ENCODE measurements around the gene WNT7B. TPM values are rescaled to one million over a fixed set of nuclear protein-coding genes. Genes with fewer than 3 reads are reported as not detected.

The WNT7B gene
- total RNA-seq, 2 experiments from 2014 or later, result not detected

DNA sequence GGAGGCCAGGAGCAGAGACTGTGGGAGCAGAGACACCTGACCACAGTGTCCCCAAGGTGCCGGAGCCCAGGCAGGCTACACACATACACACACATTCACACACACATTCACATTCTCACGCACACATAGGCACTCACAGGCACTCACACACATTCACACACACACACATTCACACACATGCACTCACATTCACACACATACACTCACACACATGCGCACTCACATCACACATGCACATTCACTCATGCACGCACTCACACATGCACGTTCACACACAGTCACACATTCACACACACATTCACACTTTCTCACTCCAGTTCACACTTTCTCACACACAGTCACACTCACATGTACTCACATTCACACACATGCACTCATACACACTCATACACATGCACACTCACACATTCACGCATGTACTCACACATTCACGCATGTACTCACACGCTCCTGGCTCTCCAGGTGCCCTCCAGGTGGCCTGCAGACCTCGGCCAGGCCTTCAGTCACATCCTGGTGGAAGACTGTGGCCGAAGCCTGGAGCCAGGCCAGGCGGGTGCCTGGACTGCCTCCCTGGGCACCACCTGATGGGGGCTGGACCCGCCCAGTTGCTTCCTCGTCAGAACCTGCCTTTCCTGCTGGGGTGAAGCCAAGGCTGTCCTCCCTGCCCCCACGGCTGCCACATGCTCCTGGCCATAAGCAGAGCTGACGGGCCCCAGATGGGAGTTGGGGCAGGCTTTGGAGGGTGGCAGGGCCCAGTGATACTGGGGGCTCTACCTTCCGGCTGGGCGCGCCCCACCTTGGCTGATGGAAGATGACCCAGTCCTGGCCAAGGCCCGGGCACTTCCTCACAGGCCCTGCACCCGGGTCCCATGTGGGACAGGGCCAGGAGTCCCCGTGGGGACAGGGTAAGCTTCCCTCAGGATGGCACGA is 89.5 kb downstream of the WNT7B start:
- DNase-seq (no peak), ATAC-seq (ENCODE audit: low read depth) (no peak)
- no peaks in the 10 kb centered on the region for H3K36me3 Mint-ChIP-seq
- POLR2A ChIA-PET, result no interaction called here
- peaks cover 16% of the 10 kb centered on the region for H3K27me3 Mint-ChIP-seq
- H3K4me3 Mint-ChIP-seq, result no peak overlapping the region
- no peaks in the 10 kb centered on the region for H3K4me1 Mint-ChIP-seq
- no peaks in the 10 kb centered on the region for H3K9me3 Mint-ChIP-seq
- no peak overlapping the region for H3K27ac Mint-ChIP-seq

DNA sequence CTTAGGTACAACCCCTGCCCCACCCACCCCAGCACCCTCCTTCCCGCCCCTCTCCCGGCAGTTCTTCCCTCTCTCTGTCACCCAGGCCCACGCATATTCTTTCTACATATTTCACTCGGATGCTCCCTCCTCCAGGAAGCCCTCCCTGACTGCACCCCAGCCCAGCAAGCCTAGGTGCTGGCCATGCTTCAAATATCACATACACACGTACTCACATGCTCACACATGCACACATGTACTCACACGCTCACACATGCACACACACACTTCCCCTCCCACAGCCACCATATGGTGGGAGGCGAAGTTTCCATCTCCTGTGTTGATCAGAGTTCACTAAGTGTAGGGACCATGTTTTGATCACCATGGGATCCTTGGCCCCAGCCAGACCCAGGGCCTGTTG is 90.4 kb downstream of the WNT7B start:
- H3K36me3 Mint-ChIP-seq, result no peaks in the 10 kb centered on the region
- ATAC-seq (ENCODE audit: low read depth) (no peak), DNase-seq (no peak)
- H3K4me1 Mint-ChIP-seq, result no peaks in the 10 kb centered on the region
- no peak overlapping the region for H3K4me3 Mint-ChIP-seq
- no peak overlapping the region for H3K27ac Mint-ChIP-seq
- peaks cover 19% of the 10 kb centered on the region for H3K27me3 Mint-ChIP-seq
- POLR2A ChIA-PET, result no interaction called here
- H3K9me3 Mint-ChIP-seq, result no peaks in the 10 kb centered on the region

DNA sequence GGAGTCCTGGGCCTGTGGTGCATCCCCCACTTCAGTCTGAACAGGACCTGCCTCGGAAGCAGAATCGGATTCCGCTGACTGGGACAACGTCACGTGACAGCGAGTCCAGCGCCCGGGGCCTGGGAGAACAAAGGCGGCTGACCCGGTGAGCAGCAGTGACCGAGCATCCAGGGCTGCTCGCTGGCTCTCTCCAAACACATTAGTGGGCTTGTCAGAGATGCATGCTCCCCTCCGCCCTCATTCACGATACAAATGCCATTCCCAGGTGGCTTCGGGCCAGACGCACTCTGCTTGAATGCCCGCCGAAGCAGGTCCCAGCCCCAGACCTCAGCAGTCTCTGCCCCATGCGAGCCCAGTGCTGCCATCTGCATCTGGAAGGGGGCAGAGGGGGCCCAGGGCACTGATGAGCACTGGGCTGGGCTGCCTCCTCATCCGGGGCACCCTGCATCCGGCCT is 91.0 kb downstream of the WNT7B start:
- no peak overlapping the region for H3K4me3 Mint-ChIP-seq
- no peaks in the 10 kb centered on the region for H3K9me3 Mint-ChIP-seq
- H3K27ac Mint-ChIP-seq, result no peak overlapping the region
- H3K4me1 Mint-ChIP-seq, result no peaks in the 10 kb centered on the region
- H3K36me3 Mint-ChIP-seq, result no peaks in the 10 kb centered on the region
- DNase-seq (no peak), ATAC-seq (ENCODE audit: low read depth) (no peak)
- peaks cover 22% of the 10 kb centered on the region for H3K27me3 Mint-ChIP-seq
- POLR2A ChIA-PET, result no interaction called here

DNA sequence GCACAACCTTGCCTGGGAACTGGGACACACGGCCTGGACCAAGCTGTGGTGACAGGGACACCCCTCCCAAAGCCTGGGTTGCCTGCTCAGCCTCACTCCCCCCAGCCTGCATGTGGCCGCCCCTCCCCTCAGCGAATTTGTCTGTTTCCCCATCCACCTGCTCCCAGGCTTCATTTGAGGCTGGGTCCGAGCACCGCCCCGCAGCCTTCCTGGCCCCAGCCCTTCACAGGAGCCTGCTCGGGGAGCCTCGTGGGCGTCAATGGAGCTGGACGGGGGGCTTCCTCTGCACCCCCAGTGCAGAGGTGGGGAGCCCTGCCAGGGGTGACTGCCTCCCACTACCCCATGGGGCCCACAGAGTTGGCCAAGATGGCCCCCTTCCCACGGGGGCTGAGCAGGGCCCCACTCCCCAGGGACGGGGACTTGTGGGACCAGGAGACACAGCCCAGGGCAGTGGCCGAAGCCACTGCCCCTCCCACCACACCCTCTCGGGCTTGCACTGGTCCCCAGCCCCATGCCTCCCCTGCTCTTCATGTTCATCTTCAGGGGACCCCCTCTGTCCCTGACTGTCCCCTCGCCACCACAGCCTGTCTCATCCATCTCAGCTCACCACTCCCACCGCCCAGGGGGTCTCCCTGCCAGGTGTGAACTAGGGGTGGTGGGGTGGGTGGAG is 91.7 kb downstream of the WNT7B start:
- POLR2A ChIA-PET, result no interaction called here

DNA sequence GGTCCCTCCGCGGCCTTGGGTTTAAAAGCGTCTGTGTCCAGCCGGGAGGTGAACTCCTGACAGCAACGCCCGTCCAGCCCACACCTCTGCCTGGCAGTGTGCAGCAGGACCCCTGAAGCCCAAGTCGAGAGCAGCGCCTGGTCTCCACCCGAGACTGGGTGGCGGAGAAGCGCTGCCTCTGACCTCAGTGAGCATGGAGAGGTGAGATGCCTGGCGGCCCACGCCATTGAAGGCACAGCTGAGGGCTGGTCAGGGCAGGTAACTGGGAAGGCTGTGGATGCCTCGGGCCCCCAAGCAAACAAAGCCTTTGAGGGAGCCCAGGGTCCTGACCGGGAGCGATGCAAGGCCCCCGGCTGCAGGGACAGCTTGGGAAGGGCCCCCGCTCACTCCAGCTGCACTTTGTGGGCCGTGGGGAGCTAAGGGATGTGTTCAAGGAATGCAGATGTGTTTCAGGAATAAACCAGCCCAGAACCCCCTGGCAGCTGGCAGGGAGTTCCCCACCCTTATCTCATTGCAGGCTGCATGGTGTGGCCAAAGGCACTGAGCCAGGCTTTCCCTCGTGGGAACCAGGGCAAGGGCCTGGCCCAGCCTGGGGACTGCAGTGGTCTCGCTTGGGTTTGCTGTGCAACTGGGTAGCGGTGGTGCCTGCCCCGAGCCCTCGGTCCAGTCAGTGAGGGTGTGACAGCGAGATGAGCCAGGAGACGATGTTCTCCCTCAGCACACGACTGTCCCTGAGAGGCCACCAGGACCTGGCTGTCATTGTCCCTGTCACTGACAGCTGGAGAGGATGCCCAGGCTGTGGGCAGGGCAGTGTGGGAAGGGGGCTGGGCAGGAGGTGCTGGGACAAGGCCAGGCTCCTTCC is 92.5 kb downstream of the WNT7B start:
- DNase-seq, result no peak
- H3K4me1 Mint-ChIP-seq, result no peaks in the 10 kb centered on the region
- ATAC-seq (ENCODE audit: low read depth), result no peak
- POLR2A ChIA-PET, result no interaction called here
- H3K36me3 Mint-ChIP-seq, result no peaks in the 10 kb centered on the region
- peaks cover 29% of the 10 kb centered on the region for H3K27me3 Mint-ChIP-seq
- no peak overlapping the region for H3K27ac Mint-ChIP-seq
- H3K9me3 Mint-ChIP-seq, result no peaks in the 10 kb centered on the region
- H3K4me3 Mint-ChIP-seq, result no peak overlapping the region

More for the DNA sequence above, 91.7 kb downstream of the WNT7B start:
- Mint-ChIP-seq H3K9me3 (no peaks in the 10 kb centered on the region), H3K36me3 (no peaks in the 10 kb centered on the region), H3K27me3 (peaks cover 26% of the 10 kb centered on the region), H3K27ac (no peak overlapping the region), H3K4me1 (no peaks in the 10 kb centered on the region), H3K4me3 (no peak overlapping the region)
- ATAC-seq (ENCODE audit: low read depth), result no peak
- DNase-seq, result no peak

DNA sequence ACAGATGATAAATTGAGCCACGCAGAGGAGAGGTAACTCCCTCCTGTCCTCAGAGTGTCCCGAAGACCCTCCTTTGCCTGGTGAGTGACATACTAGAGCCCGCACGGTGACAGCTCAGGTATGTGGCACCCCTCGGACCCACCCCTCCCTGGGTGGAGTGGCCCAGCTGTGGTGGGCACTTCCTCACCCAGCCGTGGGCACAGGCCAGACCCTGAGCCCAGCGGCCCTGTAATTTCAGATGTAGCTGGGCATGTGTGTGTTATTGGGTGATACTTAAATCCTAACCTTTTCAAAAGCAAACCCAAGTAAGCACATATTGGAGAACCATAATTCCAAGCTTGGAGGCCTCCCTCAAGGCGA is 93.2 kb downstream of the WNT7B start:
- POLR2A ChIA-PET, result no interaction called here
- no peaks in the 10 kb centered on the region for H3K4me1 Mint-ChIP-seq
- ATAC-seq (ENCODE audit: low read depth) (no peak), DNase-seq (no peak)
- no peak overlapping the region for H3K4me3 Mint-ChIP-seq
- no peaks in the 10 kb centered on the region for H3K9me3 Mint-ChIP-seq
- H3K36me3 Mint-ChIP-seq, result no peaks in the 10 kb centered on the region
- H3K27me3 Mint-ChIP-seq, result peaks cover 32% of the 10 kb centered on the region
- H3K27ac Mint-ChIP-seq, result no peak overlapping the region

DNA sequence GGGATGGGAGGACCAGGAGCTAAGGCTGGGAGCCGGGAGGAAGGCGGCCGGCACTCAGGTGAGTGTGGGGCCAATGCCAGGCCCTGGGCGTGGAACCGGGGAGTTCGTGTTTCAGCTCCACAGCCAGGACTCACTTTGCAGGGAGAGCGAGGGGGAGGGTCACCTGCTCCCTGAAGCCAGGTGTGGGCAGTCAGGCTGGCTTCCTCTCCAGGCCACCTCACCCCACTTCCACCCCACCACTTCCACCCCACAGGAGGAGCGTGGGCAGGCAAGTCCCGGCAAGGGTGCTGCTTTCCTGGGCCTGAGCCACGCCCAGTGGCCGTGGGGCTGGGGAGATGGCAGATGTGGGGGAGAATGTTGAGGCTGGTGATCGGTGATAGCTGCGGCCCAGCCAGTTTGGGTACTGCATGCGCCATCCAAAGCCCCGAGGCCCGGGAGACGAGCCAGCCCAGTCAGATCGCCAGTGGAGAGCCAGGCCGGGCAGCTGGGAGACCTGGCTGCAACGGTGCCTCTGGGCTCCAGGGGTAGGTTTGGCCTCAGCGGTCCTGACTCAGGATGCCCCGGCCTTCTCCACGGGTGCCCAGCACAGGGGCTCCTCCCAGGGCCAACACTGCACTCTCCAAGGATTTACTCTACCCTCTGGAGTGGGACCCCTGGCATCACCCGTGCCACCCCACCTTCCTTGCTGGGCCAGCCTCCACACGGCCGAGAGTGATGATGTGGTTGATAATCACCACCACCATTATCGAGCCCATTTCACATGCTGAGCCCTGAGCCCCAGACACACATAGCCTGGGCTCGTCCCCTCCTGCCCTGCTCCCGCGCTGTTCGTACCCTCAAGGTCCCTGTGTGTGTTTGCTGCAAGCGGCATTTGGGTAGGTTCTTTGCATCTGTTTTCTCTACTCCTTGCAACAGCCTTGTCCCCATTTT is 93.8 kb downstream of the WNT7B start:
- H3K9me3 Mint-ChIP-seq, result no peaks in the 10 kb centered on the region
- H3K27ac Mint-ChIP-seq, result no peak overlapping the region

DNA sequence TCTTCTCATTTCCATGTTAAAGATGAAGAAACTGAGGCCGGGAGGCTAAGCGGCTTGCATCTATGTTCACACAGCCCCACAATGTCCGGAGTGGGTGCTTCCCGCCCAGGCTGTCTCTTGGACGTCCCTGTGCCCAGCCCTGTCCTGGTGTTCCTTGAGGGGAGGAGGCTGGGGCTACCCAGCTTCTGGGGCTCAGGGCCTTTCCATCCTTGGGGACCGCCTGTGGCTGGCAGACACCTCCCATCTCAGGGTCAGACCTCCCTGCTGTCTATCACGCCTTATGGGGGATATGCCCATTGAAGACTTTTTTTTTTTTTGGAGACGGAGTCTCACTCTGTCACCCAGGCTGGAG is 95.5 kb downstream of the WNT7B start:
- Mint-ChIP-seq H3K27ac (no peak overlapping the region), H3K36me3 (no peaks in the 10 kb centered on the region), H3K4me1 (no peaks in the 10 kb centered on the region), H3K9me3 (no peaks in the 10 kb centered on the region), H3K27me3 (peaks cover 39% of the 10 kb centered on the region), H3K4me3 (no peak overlapping the region)
- POLR2A ChIA-PET, result no interaction called here
- ATAC-seq (ENCODE audit: low read depth) (no peak), DNase-seq (no peak)

More for the DNA sequence above, 93.8 kb downstream of the WNT7B start:
- no peaks in the 10 kb centered on the region for H3K4me1 Mint-ChIP-seq
- no peak overlapping the region for H3K4me3 Mint-ChIP-seq
- DNase-seq, result no peak
- peaks cover 33% of the 10 kb centered on the region for H3K27me3 Mint-ChIP-seq
- no peak for ATAC-seq (ENCODE audit: low read depth)
- POLR2A ChIA-PET, result interaction anchor here (0.5 kb wide), 1 partner anchor 58 kb away, joined by 4 read pairs; no protein-coding TSS in a partner anchor
- H3K36me3 Mint-ChIP-seq, result no peaks in the 10 kb centered on the region

DNA sequence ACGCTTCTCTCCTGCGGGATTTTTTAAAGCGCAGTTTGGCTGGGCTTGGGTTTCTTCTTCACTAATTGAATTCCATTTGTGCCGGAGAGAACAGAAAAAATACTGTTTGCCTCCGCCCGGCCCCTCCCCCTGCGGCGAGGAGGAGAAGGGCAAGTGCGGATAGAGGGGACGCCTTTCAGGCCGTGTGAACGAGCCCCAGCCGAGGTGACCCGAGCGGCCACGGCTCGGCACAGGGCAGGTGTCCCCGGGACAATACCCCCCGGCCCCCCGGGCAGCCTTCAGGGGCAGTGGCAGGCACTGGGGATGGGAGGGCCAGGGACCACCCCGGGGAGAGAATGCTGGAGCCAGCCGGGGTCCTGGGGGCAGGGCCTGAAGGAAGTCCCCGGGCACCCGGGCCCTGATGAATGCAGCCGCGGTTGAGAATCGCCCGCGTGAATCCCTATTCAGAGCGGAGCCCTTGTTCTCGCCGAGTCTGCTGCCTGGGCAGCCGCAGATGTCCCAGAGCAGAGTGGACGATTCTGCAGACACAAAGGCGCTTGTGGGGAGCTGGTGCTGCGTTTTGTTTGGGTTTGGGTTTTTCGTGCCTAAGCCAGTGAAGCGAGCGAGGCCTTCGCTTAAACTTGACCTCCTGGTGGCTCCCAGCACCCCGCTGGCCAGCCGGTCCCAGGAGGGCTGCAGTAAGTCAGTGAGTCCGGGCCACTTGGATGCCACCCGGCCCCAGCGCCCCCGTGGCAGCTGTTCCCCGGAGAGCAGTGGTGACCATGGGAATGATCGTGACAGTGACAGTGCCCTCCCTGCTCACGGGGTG is 96.0 kb downstream of the WNT7B start:
- Mint-ChIP-seq H3K4me3 (no peak overlapping the region), H3K27ac (no peak overlapping the region), H3K4me1 (no peaks in the 10 kb centered on the region), H3K36me3 (no peaks in the 10 kb centered on the region), H3K9me3 (no peaks in the 10 kb centered on the region), H3K27me3 (peaks cover 39% of the 10 kb centered on the region)
- DNase-seq (no peak), ATAC-seq (ENCODE audit: low read depth) (no peak)
- POLR2A ChIA-PET, result no interaction called here

DNA sequence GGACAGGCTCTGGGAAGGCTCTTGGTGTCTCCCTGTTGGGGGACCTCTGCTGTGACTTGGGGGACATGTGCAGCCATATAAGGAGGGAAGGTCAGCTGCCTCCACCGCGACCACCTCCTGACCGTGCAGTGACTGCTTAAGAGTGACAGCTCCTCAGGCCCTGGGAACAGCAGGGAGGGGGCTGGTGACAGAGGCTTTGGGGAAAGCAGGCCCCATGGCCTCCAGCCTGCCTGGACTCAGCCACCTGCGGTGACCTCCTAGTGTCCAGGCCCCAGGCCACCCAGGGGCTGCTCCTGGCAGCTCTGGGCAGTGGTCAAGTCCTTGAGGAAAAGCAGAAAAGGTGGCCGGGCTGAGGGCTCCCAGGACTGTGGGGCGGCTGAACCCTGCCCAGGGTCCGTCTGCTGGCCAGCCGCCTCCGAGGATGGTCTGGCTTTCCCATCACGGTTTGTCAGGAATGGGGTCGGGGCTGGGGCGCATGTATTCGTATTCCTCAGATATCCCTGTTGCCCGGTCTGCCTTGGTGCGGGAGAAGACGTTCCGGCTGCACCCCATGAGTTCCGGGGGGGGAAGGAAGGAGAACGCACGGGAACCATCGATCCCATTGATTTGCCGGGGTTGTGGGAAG is 96.8 kb downstream of the WNT7B start:
- Mint-ChIP-seq H3K4me3 (no peak overlapping the region), H3K4me1 (no peaks in the 10 kb centered on the region), H3K9me3 (no peaks in the 10 kb centered on the region), H3K27me3 (peaks cover 39% of the 10 kb centered on the region), H3K27ac (no peak overlapping the region), H3K36me3 (no peaks in the 10 kb centered on the region)
- POLR2A ChIA-PET, result no interaction called here
- DNase-seq (no peak), ATAC-seq (ENCODE audit: low read depth) (no peak)

DNA sequence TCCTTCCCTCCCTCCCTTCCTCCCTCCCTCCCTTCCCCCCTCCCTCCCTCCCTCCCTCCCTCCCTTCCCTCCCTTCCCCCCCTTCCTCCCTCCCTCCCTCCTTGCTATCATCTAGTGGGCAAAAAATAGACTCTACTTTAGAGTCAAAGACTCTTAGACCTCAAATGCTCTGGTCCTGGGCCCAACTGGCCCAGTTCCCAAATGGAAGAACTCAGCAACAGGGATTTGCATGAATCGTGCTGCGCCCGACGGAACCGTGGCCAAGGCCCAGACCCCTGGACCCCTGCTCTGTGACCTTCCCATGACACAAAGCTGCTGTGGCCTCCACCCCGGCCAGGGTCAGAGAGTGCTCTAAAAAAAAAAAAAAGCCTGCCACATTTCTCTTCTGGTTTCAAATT is 97.4 kb downstream of the WNT7B start:
- peak; percentile 10 for DNase-seq
- no peaks in the 10 kb centered on the region for H3K9me3 Mint-ChIP-seq
- H3K4me3 Mint-ChIP-seq, result no peak overlapping the region
- H3K27me3 Mint-ChIP-seq, result peaks cover 40% of the 10 kb centered on the region
- POLR2A ChIA-PET, result no interaction called here
- no peaks in the 10 kb centered on the region for H3K36me3 Mint-ChIP-seq
- ATAC-seq (ENCODE audit: low read depth), result no peak
- H3K4me1 Mint-ChIP-seq, result no peaks in the 10 kb centered on the region
- H3K27ac Mint-ChIP-seq, result no peak overlapping the region

Data from activated naive CD8-positive, alpha-beta T cell treated with anti-CD3 and anti-CD28 coated beads, Interleukin-2, amount 10 ng/mL, durations not matched to agents 7 days and 5 days (primary cell).